Glutamatergic neuron (in vitro differentiated cells): ENCODE data around the gene KCNMA1. TPM values are rescaled to one million over a fixed set of nuclear protein-coding genes. Genes with fewer than 3 reads are reported as not detected.

Experiments used
- DNase-seq: peaks from one replicate; pipeline ENCODE4 v3.0.0; 2022
- H3K27ac Mint-ChIP-seq: one replicate; pipeline ENCODE4 v1.8.0; 2020; ENCODE audit warnings: mild to moderate bottlenecking, mixed read lengths, inconsistent platforms; ENCODE audit not compliant: unreplicated experiment
- H3K27me3 Mint-ChIP-seq: one replicate; pipeline ENCODE4 v1.8.0; 2020; ENCODE audit warnings: mild to moderate bottlenecking, moderate library complexity, mixed read lengths, inconsistent platforms; ENCODE audit not compliant: unreplicated experiment
- H3K36me3 Mint-ChIP-seq: one replicate; pipeline ENCODE4 v1.8.0; 2020; ENCODE audit warnings: mild to moderate bottlenecking, mixed read lengths, inconsistent platforms; ENCODE audit not compliant: unreplicated experiment
- H3K4me1 Mint-ChIP-seq: one replicate; pipeline ENCODE4 v1.8.0; 2020; ENCODE audit warnings: mild to moderate bottlenecking, low read depth, mixed read lengths, inconsistent platforms; ENCODE audit not compliant: unreplicated experiment
- H3K4me3 Mint-ChIP-seq: one replicate; pipeline ENCODE4 v1.8.0; 2020; ENCODE audit warnings: mild to moderate bottlenecking, mixed read lengths, inconsistent platforms; ENCODE audit not compliant: unreplicated experiment
- H3K9me3 Mint-ChIP-seq: one replicate; pipeline ENCODE4 v1.8.0; 2020; ENCODE audit warnings: mild to moderate bottlenecking, moderate library complexity, mixed read lengths, inconsistent platforms; ENCODE audit not compliant: unreplicated experiment
- total RNA-seq: library from RNA; stranded (reverse); fragmentation: NEBNext Ultra II Directional; extraction: Animal tissue kit (Norgen Biotek cat#: 25700); gene quantifications from one replicate; pipeline ENCODE4 v1.2.1, GENCODE V29; 2021; ENCODE audit not compliant: unreplicated experiment
- TF ChIP-seq, protein P1 (sequence below): fragments of 200-600 bp; sonication (generic); IDR thresholded peaks from one replicate; pipeline ENCODE4 v1.5.0; 2021; ENCODE audit not compliant: partially characterized antibody, unreplicated experiment

The KCNMA1 gene
- total RNA-seq, 1 donor from 2014 or later: 3.2 TPM

DNA sequence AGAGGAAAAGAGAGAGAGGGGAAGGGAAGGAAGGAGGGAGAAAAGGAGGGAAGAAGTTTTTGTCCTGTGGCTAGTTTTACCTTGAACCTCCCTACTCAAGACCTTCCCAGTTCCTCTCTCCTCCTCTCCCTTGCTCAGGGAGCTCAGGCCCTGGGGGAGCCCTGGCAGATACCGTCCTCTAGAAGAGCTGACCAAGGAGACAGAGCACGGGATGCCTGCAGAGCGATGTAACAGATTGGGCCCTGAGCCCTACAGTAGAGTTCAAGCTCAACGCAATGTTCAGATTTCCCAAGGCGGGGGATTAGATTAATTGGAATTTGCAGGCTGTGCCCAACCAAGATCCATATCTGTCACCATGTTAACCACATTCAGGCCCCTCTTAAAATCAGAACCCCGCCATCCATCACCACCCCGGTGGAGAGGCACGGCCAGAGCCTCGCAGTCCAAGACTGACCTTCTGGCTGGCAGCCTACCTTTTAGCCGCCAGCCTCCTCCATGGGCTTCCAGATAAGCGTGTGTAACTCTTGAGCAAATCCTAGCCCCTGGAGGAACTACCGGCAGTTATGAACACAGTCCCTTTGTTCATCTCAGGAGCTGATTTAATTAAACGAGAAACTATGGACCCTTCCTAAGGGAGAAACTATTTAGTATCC is 70.6 kb downstream of the KCNMA1 start:
- peaks cover 4% of the 10 kb centered on the region for H3K4me1 Mint-ChIP-seq
- peaks cover 8% of the 10 kb centered on the region for H3K27me3 Mint-ChIP-seq
- H3K4me3 Mint-ChIP-seq: no peak overlapping the region
- DNase-seq: no peak
- TF ChIP-seq, protein P1, sequence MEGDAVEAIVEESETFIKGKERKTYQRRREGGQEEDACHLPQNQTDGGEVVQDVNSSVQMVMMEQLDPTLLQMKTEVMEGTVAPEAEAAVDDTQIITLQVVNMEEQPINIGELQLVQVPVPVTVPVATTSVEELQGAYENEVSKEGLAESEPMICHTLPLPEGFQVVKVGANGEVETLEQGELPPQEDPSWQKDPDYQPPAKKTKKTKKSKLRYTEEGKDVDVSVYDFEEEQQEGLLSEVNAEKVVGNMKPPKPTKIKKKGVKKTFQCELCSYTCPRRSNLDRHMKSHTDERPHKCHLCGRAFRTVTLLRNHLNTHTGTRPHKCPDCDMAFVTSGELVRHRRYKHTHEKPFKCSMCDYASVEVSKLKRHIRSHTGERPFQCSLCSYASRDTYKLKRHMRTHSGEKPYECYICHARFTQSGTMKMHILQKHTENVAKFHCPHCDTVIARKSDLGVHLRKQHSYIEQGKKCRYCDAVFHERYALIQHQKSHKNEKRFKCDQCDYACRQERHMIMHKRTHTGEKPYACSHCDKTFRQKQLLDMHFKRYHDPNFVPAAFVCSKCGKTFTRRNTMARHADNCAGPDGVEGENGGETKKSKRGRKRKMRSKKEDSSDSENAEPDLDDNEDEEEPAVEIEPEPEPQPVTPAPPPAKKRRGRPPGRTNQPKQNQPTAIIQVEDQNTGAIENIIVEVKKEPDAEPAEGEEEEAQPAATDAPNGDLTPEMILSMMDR: no peak
- no peak overlapping the region for H3K27ac Mint-ChIP-seq
- H3K9me3 Mint-ChIP-seq: no peaks in the 10 kb centered on the region
- H3K36me3 Mint-ChIP-seq: no peaks in the 10 kb centered on the region

GRCh38 chr10:77566236-77566635 is 71.4 kb downstream of the KCNMA1 start:
- Mint-ChIP-seq H3K4me1 (peaks cover 4% of the 10 kb centered on the region), H3K4me3 (no peak overlapping the region), H3K27ac (no peak overlapping the region), H3K9me3 (no peaks in the 10 kb centered on the region), H3K27me3 (peaks cover 8% of the 10 kb centered on the region), H3K36me3 (no peaks in the 10 kb centered on the region)
- DNase-seq: no peak
- TF ChIP-seq, protein P1: no peak

DNA sequence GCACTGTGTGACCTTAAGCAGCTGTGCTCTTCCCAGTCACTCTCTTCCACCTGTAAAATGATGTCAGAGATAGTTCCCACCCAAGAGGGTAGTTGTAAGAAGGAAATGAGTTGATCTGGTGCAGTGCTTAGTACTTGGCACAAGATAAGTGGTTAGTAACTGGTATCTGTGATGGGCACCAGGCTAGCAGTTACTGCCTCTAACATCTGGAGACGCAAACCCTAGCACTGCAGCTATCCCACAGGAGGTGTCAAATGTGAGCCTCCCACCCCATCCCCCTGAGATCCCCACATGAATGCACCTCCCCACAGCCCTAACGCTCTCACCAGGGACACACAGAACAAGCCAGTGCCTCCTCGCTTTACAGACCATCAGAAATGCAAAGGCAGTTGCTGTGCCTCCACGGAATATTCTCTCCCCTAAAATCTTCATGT is 72.0 kb downstream of the KCNMA1 start:
- Mint-ChIP-seq H3K36me3 (no peaks in the 10 kb centered on the region), H3K9me3 (no peaks in the 10 kb centered on the region), H3K4me1 (peaks cover 4% of the 10 kb centered on the region), H3K4me3 (no peak overlapping the region), H3K27me3 (peaks cover 8% of the 10 kb centered on the region), H3K27ac (no peak overlapping the region)
- no peak for DNase-seq
- TF ChIP-seq, protein P1: no peak

DNA sequence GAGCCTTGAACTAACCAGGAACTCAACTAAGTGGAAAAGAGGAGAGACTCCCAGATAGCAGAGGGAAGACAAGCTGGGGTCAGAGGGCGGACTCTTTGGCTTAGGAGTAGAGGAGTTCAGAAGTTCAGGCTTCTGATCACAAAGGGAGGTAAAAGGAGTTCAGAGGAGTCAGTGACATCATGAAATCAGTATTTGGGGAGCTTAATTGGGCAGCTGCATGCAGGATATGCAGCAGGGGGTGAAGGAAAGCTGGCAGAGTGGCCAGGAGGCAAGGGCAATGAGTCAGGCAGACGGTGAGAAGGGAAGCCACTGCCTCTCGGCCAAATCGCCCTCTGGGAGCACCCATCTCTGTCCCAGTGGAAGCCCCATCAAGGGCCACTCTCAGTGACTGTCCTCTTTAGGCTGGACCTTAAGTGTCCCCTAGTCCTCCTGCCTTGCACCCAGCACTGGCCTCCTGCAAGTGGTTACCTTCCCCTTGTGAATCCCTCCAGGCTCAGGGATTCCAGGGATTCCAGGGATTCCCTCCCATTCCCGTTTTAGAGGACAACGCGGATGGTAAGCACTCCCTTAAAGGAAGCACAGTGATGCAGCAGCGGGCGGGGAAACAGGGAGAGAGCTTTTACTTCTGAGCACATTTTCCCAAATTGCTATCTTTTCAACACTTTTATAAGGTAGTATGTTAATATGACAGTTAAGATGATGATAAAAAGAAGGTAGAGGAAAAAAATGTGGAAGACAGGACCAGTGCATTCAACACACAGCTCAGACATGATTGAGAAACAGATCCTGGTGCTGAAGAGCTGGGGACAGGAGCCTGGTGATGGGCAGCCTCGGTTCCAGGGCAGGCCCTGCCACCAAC is 72.6 kb downstream of the KCNMA1 start:
- TF ChIP-seq, protein P1: no peak
- H3K9me3 Mint-ChIP-seq: no peaks in the 10 kb centered on the region
- no peak overlapping the region for H3K27ac Mint-ChIP-seq
- peaks cover 8% of the 10 kb centered on the region for H3K27me3 Mint-ChIP-seq
- DNase-seq: no peak
- no peaks in the 10 kb centered on the region for H3K36me3 Mint-ChIP-seq
- H3K4me1 Mint-ChIP-seq: peaks cover 4% of the 10 kb centered on the region
- no peak overlapping the region for H3K4me3 Mint-ChIP-seq

- no peak overlapping the region for H3K27ac Mint-ChIP-seq
- no peaks in the 10 kb centered on the region for H3K36me3 Mint-ChIP-seq
- peaks cover 4% of the 10 kb centered on the region for H3K4me1 Mint-ChIP-seq
- DNase-seq: no peak
- H3K27me3 Mint-ChIP-seq: peaks cover 8% of the 10 kb centered on the region
- H3K4me3 Mint-ChIP-seq: no peak overlapping the region
- no peaks in the 10 kb centered on the region for H3K9me3 Mint-ChIP-seq
- TF ChIP-seq, protein P1: no peak
These were observed 73.9 kb downstream of the KCNMA1 start for GRCh38 chr10:77563638-77564270.
